Measurements from ENCODE around the gene STRAP.

The STRAP gene

DNA sequence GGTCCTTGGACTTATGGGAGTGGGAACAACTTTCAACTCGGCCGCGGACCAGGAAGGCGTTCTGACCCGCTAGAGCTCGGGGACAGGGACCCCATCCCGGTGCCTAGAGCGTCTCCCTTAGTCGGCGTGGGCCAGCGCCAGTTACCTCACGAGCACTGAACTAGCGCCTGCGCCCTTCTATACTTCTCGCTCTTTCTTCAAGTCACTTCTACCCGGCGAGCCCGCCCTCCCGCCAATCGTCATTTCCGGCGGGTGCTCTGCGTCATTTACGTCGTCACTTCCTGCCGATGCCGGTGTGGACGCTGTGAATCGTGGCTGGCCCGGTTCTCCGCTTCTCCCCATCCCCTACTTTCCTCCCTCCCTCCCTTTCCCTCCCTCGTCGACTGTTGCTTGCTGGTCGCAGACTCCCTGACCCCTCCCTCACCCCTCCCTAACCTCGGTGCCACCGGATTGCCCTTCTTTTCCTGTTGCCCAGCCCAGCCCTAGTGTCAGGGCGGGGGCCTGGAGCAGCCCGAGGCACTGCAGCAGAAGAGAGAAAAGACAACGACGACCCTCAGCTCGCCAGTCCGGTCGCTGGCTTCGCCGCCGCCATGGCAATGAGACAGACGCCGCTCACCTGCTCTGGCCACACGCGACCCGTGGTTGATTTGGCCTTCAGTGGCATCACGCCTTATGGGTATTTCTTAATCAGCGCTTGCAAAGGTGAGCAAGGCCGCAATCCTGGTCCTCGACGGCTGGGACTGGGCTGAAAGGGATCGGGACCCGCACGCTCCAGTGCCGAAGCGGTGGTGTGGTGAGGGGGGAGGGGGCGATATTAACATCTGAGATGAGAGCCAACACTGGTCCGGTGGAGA is at the start of gene STRAP:
TSS of gene STRAP (plus strand) at position 270 of the 854 bp plus-strand sequence. CDS start at position 591, 321 bp downstream.
- peak; percentile 92 for DNase-seq (ENCODE audit: low read depth)

DNA sequence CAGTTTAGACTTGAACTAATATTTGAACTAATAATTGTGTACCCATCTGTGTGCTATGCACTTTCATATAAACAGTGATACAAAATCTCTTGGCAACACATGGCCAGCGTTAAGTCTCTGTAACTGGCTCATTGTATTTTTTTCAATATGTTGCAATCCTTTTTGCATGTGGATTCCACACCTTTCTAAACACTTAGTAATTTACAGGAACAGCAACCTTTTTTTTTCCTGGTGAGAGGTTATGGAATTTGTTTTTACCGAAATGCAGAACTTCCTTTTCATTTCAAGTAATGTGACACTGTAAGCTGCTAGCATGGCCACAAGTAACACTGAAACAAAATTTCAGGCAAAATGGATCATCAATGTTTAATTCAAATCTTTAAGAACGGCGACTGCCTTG is 47.6 kb upstream of the STRAP start:
- no peak for DNase-seq (ENCODE audit: low read depth)

DNA sequence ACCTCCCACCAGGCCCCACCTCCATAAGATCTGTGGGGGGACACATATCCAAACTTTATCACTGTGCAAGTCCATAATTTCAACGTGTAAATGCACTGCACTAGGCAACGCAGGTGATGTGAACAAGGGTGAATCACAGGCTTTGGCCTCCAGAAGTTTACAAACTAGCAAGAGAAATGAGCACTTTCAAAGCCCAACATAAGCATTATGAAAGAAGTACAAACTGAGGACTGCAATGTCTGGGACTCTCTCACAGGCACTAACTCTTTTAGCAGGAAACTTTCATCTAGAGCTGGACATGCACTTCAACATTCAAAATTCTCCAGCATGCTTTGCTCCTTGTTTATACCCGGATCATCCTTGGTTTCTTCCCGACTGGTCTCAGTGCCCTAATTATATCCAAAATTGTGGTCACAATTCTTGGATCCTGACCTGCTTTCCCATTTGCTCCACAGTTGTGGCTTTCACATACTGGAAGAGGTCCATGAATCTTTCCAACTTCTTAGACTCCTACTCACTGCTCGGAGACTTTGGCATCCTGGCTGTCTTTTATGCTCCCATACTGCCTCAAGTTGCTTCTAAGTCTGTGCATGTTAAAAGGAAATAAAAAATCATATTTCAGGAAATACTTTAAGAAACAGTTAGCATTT is 44.9 kb upstream of the STRAP start:
- peak; percentile 75 for DNase-seq (ENCODE audit: low read depth)

- DNase-seq (ENCODE audit: low read depth) = no peak
These were observed 43.1 kb upstream of the STRAP start for GRCh38 chr12:15839041-15839440.

DNA sequence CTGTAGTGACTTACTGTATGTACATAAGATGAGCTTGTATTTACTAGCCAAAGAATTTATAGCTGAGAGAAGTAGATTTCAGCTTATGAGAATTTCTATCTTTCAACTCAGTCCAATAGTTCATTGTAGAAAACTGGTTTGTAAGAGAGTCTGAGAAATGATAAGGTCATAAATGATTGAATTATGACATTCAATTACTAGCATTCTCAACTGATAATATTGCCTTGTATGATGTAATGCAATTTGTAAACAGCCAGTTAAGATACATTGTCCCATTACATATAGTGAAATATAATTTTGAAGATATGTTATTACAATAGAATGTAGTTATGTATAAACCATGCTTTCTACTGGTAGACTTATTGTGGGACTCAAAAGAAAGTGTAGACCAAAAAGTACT is 42.5 kb upstream of the STRAP start:
- DNase-seq (ENCODE audit: low read depth) = no peak

DNA sequence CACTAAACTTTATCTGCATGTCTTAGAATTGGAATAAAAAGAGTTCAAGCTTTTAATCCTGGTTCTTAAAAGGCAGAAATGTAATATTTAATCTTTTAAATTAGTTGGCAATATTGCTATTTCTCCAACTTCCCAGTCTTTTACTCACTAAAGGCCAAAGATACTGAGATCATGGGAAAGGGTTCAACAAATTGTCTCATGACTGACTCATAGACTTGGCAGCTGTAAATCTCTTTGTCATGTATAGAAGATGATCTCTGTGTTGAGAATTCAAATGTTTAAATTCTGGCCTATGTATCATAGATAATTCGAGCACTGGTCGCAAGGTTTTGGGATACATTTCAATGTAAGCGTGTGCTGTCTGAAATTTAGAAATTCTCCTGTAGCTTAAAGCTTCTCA is 40.1 kb upstream of the STRAP start:
- peak; percentile 47 for DNase-seq (ENCODE audit: low read depth)

DNA sequence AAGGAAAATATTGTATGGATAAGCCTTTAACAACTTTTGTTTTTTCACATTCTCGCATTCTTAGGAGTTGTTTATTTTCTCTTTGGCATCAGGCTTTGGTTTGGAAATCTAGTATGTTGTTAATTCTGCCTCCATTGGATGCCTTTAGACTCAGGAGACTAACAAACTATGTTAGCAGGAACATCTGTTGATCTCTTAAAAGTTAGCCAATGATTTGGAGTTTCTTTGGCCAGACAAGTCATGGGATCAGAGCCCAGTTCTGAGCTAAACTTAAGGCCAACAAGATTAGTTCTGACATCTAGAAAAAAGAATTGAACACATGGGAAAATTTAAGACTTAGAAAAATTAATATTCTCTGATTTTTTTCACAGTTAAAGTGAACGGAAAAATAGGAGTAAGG is 35.3 kb upstream of the STRAP start:
- DNase-seq (ENCODE audit: low read depth) = peak; percentile 62

DNA sequence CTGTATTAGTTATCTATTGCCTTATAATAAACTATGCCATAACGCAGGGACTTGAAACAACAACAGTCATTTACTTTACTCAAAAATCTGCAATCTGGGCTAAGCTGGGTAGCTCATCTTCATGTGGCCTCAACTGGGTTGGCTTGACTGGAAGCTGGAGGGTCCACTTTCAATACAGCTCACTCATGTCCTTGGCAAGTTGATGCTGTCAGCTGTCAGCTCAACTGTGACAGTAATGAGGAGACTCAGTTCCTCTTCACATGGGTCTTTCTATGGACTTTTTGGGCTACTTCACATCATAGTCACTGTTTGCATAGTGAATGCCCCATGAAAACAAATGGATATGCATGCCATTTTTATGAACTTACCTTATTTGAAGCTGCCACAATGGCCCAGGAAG is 33.6 kb upstream of the STRAP start:
- DNase-seq (ENCODE audit: low read depth) = no peak

- DNase-seq (ENCODE audit: low read depth) = no peak
These were observed 31.1 kb upstream of the STRAP start for GRCh38 chr12:15851045-15851620.

DNA sequence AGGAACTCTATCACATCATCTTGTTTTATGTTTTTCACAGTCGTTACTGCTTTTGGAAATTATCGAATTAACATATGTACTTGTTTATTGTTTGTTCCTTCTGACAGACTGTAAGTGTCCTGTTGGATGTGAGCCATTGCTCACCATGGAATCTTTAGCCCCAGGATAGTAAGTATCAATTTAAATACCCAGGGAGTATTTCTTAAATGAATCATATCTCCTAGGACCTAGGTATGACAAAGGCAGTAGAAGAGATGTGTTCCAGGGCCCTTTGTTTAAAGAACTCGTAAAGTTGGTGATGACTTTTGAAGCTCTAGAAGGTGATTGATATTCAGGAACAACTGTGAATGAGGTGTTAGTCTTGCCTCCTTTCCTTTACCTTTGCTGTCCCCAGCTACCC is 30.3 kb upstream of the STRAP start:
- DNase-seq (ENCODE audit: low read depth) = no peak

DNA sequence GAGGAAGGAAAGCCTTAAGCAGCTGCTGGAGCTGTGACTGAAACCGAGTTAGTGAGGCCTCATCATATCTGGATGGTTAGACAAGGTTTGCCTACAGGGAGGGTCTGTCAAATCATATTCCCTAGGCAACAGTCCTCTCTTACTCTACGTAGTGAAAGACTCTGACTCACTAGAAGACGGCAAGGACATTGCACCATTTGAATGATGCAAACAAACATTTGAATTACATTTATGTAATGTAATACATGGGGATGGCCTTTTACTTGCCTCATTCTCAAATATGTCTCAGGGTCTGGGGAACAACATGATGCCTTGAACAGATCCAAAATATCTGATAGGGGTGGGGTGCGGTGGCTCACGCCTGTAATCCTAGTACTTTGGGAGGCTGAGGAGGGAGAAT is 29.8 kb upstream of the STRAP start:
- DNase-seq (ENCODE audit: low read depth) = no peak

DNA sequence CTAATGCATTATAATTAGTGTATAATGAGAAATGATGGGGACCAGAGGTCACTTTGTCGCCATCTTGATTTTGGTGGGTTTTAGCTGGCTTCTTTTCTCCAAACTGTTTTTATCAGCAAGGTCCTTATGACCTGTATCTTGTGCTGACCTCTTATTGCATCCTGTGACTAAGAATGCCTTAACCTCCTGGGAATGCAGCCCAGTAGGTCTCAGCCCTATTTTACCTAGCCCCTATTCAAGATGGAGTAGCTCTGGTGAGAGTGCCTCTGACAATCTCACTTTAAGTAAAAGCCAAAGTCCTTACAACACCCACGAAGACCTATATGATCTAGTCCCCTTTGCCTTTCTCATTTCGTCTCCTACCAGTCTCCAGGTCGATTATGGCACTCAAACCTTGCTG is 28.3 kb upstream of the STRAP start:
- DNase-seq (ENCODE audit: low read depth) = no peak

DNA sequence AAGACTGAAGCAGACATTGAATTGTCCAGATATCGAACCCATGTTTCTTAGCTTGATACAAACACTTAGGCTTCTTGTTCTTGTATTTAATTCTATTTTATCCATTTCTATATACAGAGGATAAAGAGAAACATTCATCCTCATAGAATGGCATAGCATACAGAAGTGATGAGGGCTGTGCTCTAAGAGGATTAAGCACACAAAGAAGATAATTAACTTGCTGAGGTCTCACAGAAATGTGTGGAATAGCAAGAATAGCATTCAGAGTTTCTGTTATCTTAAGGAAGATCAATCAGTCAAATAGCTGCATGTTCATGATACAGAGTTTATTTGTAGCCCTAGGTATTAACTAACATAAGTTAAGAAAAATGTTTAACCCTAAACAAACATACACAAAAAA is 27.3 kb upstream of the STRAP start:
- no peak for DNase-seq (ENCODE audit: low read depth)

GRCh38 chr12:15855646-15856045 is 26.5 kb upstream of the STRAP start:
- DNase-seq (ENCODE audit: low read depth) = no peak

GRCh38 chr12:15856097-15856982 is 25.8 kb upstream of the STRAP start:
- peak; percentile 47 for DNase-seq (ENCODE audit: low read depth)

DNA sequence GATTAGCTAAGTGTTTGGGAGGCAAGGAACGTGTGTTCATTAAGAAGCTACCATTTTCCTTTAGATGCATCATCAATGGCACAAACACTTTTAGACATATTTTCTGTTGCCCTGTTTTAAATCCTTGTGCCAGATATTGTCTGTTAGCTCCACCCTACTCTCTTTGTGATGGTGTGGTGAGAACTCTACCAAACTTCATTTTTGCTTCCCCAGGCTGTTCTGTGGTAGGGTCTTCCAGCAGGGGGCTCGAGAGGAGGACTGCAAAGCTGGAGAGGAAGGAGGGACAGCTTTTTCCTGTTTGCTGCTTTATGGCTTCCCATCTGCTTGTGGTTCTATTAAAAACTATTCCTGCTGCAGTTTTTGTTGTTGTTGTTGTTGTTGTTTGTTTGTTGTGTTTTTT is 23.8 kb upstream of the STRAP start:
- DNase-seq (ENCODE audit: low read depth) = no peak

- DNase-seq (ENCODE audit: low read depth) = no peak
These were observed 23.1 kb upstream of the STRAP start for GRCh38 chr12:15859116-15859515.

- no peak for DNase-seq (ENCODE audit: low read depth)
These were observed 20.8 kb upstream of the STRAP start for GRCh38 chr12:15861404-15861803.

GRCh38 chr12:15862840-15863239 is 19.3 kb upstream of the STRAP start:
- no peak for DNase-seq (ENCODE audit: low read depth)

GRCh38 chr12:15863372-15863771 is 18.8 kb upstream of the STRAP start:
- no peak for DNase-seq (ENCODE audit: low read depth)

GRCh38 chr12:15863984-15864383 is 18.2 kb upstream of the STRAP start:
- no peak for DNase-seq (ENCODE audit: low read depth)

- DNase-seq (ENCODE audit: low read depth) = no peak
These were observed 14.0 kb upstream of the STRAP start for GRCh38 chr12:15868186-15868585.

All from GM04504 (cell line).